ENCODE data around the gene PSPH. TPM values are rescaled to one million over a fixed set of nuclear protein-coding genes. Genes with fewer than 3 reads are reported as not detected.
A peak's percentile ranks its signal among the peaks of the same experiment; 100 is the strongest.
"Not testable (repeated sequence)": the region's sequence is repeated elsewhere in the genome, so short reads cannot be mapped to it uniquely, and the experiment has no call there.

Gene PSPH
- total RNA-seq (2014; rRNA removed; shearing (Covaris generic)) = 84.6 and 90.8 TPM in 2 replicates
- polyA plus RNA-seq (2015; cell fraction: cytosol; rRNA removed) = 66.4 and 67.4 TPM in 2 replicates
- 47.7 and 47.9 TPM in 2 replicates for polyA plus RNA-seq (2015; cell fraction: nucleus; rRNA removed)

DNA sequence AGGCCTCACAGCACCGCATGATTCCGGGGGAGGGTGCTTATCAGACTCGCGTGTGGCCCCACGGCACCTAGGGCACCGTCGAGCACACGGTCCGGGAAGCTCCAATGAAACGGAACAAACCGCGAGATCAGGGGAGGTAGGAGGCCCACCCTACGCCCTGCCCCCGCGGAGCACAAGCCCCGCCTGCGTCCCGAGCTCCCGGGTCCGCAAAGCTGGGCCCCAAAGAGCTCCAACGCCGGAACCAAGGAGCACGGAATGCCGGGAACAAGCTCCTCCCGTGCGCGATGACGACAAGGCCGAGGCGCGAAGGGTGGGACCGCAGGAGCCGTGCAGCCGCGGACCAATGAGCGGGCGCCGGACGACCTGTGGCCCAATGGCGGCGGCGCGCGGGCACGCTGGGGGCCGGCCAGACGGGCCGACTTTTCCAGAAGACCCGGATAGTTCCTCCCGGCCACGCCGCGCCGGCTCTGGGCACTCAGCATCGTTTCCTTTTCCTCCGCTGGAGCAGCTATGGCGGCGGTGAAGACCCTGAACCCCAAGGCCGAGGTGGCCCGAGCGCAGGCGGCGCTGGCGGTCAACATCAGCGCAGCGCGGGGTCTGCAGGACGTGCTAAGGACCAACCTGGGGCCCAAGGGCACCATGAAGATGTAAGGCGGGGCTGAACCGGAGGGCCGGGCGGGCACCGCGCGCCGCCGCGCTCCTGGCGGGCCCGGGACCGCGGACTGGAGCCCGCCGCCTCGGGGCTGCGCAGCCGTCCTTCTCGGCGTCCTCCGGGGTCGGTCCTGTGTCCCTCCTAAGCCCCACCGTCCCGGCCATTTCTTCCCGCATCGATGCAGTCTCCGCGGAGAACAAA is at the start of gene PSPH, which contains the start of gene CCT6A:
Gene PSPH, minus strand, starts transcription at position 106 of the 853 bp plus-strand sequence. CDS start 30,232 bp downstream, outside the sequence.
Gene CCT6A, plus strand, starts transcription at position 427 of the 853 bp plus-strand sequence. Its CDS starts 84 bp downstream, at position 511.
- peak; percentile 99 for DNase-seq (ENCODE audit: low read depth)

DNA sequence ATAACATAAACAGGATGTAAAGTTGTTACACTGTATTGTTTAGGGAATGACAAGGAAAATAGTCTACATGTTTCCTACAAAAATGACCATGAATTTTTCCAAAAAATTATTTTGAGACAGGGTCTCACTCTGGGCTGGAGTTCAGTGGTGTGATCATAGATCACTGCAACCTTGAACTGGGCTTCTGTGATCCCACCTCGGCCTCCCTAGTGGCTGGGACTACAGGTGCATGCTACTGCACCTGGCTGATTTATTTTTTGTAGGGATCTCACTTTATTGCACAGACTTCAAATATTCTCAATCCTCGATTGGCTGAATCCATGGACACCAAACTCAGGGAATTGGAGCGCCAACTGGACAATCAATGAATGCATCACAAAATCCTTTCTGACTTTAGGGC is 48.4 kb upstream of the PSPH start:
- no peak for DNase-seq (ENCODE audit: low read depth)

GRCh38 chr7:56098187-56099008 is 47.2 kb upstream of the PSPH start:
- not testable (repeated sequence) for DNase-seq (ENCODE audit: low read depth)

GRCh38 chr7:56097700-56098099 is 46.5 kb upstream of the PSPH start:
- DNase-seq (ENCODE audit: low read depth) = peak; percentile 17

- DNase-seq (ENCODE audit: low read depth) = peak; percentile 13
Observed at GRCh38 chr7:56092789-56093531, 41.7 kb upstream of the PSPH start, which contains the start of gene PHKG1. TSS of gene PHKG1 (minus strand) at chr7:56092952. CDS start at chr7:56088941, 4,011 bp downstream.

DNA sequence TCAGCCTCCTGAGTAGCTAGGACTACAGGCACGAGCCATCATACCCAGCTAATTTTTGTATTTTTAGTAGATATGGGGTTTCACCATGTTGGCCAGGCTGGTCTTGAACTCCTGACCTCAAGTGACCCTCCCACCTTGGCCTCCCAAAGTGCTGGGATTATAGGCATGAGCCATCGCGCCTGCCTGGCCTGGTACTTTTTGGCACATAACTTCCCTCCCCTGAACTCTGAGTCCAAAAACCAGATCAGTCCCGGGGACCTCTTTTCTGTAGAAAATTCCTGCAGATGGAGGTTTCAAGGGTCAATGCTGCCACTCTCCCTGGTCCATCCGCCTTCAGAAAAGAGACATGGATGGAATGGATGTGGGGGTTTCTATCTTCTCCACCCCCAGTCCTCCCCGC is 41.1 kb upstream of the PSPH start:
- DNase-seq (ENCODE audit: low read depth) = not testable (repeated sequence)

GRCh38 chr7:56091591-56091990 is 40.3 kb upstream of the PSPH start:
- DNase-seq (ENCODE audit: low read depth) = no peak

DNA sequence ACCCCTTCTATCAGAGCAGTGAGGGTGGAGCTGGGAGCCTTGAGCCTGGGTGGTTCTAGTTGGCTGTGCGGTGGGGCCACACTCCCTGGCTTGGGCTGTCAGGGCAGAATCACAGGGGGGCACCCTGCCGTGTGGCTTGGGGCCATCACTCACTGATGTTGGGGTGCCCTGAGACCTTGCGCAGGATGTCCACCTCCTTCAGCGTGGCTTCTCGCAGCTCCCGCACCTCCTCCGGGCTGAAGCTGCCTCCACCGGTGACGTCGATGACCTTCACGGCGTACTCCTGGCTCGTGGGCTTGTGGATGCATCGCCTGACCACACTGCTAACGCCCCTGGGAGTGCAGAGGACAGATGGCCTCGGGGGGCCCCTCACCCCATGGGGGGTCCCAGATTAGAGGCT is 36.2 kb upstream of the PSPH start:
- no peak for DNase-seq (ENCODE audit: low read depth)

DNA sequence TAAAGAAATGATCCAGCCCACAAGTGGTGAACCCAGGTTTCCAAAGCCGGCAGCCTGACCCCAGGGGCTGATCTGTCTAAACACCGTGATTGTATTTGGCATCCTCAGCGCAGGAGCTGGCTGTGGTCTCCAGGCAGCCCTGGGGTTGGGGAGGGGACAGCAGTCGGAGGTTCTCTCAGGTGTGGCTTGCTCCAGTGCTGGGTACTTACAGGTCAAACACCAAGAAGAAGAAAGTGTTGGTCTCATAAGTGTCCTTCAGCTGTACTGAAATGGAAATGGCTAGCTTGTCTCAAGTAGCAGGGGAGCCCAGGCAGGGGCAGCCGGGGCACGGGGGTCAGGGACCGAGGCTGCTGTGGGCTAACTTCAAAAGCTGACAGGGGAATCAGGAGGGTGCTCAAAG is 35.5 kb upstream of the PSPH start:
- no peak for DNase-seq (ENCODE audit: low read depth)

DNA sequence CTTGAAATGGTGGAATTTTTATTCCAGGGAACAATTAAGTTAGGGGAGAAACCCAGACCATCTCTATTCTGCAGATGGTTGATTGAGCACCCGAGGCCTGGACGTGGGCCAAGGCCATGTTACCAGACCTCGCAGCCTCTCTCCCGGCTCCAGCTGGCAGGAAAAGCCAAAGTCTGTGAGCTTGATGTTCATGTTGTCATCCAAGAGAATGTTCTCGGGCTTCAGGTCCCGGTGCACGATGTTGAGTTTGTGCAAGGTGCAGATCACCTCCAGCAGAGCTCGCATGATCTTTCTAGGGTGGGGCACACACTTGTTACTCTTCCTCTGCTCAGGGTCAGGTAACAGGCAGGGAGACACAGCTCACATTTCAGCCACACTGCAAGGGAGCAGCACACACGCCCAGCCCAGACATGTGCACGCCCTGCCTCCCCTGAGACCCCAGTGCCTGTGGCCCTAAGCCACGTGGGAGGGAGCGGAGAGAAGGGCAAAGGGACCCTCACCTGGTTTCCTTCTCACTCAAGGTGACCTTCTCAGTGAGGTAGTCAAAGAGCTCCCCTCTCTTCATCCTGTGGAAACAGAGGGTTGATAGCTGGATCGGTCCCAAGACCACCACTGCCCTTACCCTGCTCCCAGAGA is 32.0 kb upstream of the PSPH start:
- DNase-seq (ENCODE audit: low read depth) = no peak

- DNase-seq (ENCODE audit: low read depth) = no peak
Observed at GRCh38 chr7:56081626-56082340, 30.5 kb upstream of the PSPH start.

- not testable (repeated sequence) for DNase-seq (ENCODE audit: low read depth)
Observed at GRCh38 chr7:56080726-56081435, 29.6 kb upstream of the PSPH start.

- DNase-seq (ENCODE audit: low read depth) = no peak
Observed at GRCh38 chr7:56079450-56080185, 28.4 kb upstream of the PSPH start.

DNA sequence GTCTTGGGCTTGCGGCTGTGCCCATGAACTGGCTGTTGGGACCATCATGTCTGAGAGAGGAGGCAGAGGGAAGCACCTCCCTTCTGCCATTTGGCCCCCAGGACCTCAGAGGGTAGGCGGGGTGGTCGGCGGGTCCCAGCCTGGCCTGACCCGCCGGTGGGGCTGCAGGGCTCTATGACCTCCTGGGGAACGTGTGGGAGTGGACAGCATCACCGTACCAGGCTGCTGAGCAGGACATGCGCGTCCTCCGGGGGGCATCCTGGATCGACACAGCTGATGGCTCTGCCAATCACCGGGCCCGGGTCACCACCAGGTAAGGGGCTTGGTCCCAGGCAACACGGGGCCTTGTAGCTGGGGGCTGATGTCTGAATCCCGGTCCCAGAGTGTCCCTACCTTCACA is 27.0 kb upstream of the PSPH start:
- DNase-seq (ENCODE audit: low read depth) = no peak

DNA sequence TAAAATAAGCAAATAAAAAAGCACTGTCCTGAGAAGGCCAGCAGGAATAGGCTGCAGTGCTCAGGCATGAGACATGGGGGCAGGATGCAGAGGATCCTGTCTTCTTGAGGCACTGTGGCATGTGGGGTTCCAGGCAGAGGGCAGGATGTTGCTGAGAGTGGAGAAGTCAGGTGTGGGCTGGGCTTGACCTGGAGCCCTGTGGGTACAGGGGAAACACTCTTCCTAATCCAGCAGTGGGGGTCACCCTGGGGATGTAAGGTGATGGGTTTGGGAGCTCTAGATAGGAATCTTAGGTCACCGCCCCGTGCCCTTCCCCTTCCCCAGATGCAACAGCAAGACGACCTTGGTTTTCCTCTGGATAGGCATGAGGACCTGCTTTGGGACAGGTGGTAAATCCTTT is 26.4 kb upstream of the PSPH start:
- no peak for DNase-seq (ENCODE audit: low read depth)

- DNase-seq (ENCODE audit: low read depth) = peak; percentile 87
Observed at GRCh38 chr7:56074371-56074791, 23.1 kb upstream of the PSPH start.

DNA sequence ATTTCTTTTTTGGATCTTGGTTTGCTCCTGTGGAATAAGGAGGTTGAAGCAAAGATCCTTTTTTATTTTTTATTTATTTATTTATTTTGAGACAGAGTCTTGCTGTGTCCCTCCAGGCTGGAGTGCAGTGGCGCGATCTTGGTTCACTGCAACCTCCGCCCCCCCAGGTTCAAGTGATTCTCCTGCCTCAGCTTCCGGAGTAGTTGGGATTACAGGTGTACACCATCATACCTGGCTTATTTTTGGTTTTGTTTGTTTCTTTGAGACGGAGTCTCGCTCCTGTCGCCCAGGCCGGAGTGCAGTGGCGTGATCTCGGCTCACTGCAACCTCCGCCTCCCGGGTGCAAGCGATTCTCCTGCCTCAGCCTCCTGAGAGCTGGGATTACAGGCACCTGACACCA is 15.1 kb upstream of the PSPH start:
- DNase-seq (ENCODE audit: low read depth) = not testable (repeated sequence)

DNA sequence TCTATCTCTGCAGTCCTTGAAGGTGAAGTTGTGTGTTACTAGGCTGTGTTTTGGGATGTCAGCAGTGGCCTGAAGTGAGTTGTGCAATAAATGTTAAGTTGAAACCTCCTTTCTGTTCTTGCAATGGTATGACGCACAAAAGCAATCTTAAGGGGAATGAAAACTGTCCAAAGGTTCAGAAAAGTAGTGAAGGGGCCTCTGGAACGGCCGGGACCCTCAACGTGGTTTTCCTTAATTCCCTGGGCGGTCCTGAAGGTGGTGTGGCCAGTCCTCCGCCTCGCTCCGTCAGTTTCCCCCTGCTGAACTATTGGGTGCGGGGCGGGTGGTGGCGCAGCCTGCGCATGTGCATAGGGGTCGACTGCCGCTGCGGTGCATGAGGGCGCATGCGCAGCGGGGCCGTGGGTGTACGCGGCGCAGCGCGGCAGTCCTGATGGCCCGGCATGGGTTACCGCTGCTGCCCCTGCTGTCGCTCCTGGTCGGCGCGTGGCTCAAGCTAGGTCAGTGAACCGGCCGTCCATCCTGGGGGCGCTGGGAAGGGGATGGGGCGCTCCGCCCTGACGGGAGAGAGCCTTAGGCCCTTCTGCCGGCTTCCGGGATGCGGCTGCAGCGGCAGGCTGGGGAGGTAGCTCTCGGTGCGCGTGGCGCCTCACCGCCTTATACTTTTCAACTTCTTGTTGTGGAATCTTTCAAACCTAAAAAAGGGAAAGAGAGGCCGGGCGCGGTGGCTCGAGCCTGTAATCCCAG is 12.8 kb upstream of the PSPH start, which contains the start of gene SUMF2:
Gene SUMF2, plus strand, starts transcription at position 405 of the 744 bp plus-strand sequence. Its CDS starts 26 bp downstream, at position 431.
- peak; percentile 80 for DNase-seq (ENCODE audit: low read depth)

All from HT1080 (cell line).